Heart left ventricle (tissue), 16 donors: ENCODE data around the gene GOLGA2. TPM values are rescaled to one million over a fixed set of nuclear protein-coding genes. Genes with fewer than 3 reads are reported as not detected.
A peak's percentile ranks its signal among the peaks of the same experiment; 100 is the strongest.

ENCODE experiments used
- ATAC-seq, 4 donors: fragments of 200-7000 bp; cut with Tn5 transposase; one replicate each; pipeline ENCODE4 v1.9.1; 2020 to 2022; ENCODE audit warnings: moderate library complexity in 4 of 4, mild to moderate bottlenecking in 3 of 4, moderate number of reproducible peaks in 1 of 4
- DNase-seq, 5 donors: peaks; one replicate each; pipeline ENCODE4 v3.0.0-alpha.2; 2020
- H3K27ac ChIP-seq, 12 donors: fragments of 200-600 bp; sonication (generic) in 4 of 12; one replicate each; pipeline versions ENCODE4 v1.5.0 to v1.8.0; 2016 to 2022; ENCODE audit warnings: mild to moderate bottlenecking in 2 of 12
- H3K27me3 ChIP-seq, 9 donors: fragments of 200-600 bp; sonication (generic) in 2 of 9; one replicate each; pipeline versions ENCODE4 v1.5.1 to v1.8.0; 2016 to 2022; ENCODE audit warnings: mild to moderate bottlenecking in 3 of 9
- H3K36me3 ChIP-seq, 9 donors: fragments of 200-600 bp; sonication (generic) in 2 of 9; one replicate each; pipeline versions ENCODE4 v1.5.0 to v1.8.0; 2018 to 2022; ENCODE audit warnings: mild to moderate bottlenecking in 2 of 9
- H3K4me1 ChIP-seq, 12 donors: fragments of 200-600 bp; sonication (generic) in 4 of 12; one replicate each; pipeline versions ENCODE4 v1.5.0 to v1.8.0; 2016 to 2022; ENCODE audit warnings: mild to moderate bottlenecking in 3 of 12
- H3K4me3 ChIP-seq, 12 donors: fragments of 200-600 bp; sonication (generic) in 4 of 12; one replicate each; pipeline versions ENCODE4 v1.5.0 to v1.8.0; 2017 to 2022; ENCODE audit warnings: mild to moderate bottlenecking in 9 of 12, moderate library complexity in 4 of 12
- H3K9me3 ChIP-seq, 12 donors: fragments of 200-600 bp; sonication (generic) in 4 of 12; one replicate each; pipeline versions ENCODE4 v1.5.0 to v1.8.0; 2016 to 2022; ENCODE audit warnings: mild to moderate bottlenecking in 1 of 12
- POLR2A ChIP-seq, 2 donors: fragments of 450-650 bp; IDR thresholded peaks; one replicate each; pipeline ENCODE4 v1.6.1; 2017; ENCODE audit warnings: antibody characterized with exemption in 2 of 2, mild to moderate bottlenecking in 2 of 2, moderate library complexity in 2 of 2
- WGBS, 4 donors: extraction: QIAGEN DNeasy Blood & Tissue Kit in 2 of 4; methylation state at CpG; one replicate each; pipeline versions ENCODE4 v1.1.5 to v1.1.7; 2013 to 2018; 5-methylcytosine and 5-hydroxymethylcytosine counted together
- intact Hi-C, 10 donors: fragments of 100-400 bp; cut with DNase I; formaldehyde crosslinking; loops; one replicate each; pipeline versions ENCODE4 v1.11.1 to v1.14.2; 2022
- polyA plus RNA-seq, 2 donors: library from polyadenylated mRNA; stranded (reverse); fragments of 200-250 nt; gene quantifications; one replicate each; pipeline ENCODE4 v1.2.3, GENCODE V29; 2013
- total RNA-seq, 9 donors: library from RNA; depleted of rRNA in 2 of 9; stranded (reverse); fragments of >200 nt in 2 of 9; fragmentation: NEBNext Ultra II Directional in 3 of 9; extraction: Animal tissue kit (Norgen Biotek cat#: 25700) in 3 of 9; gene quantifications; one replicate each; pipeline versions ENCODE4 v1.1.0 to v1.2.4, GENCODE V29; 2016 to 2023
- TF ChIP-seq, protein P1 (sequence below), 12 donors: fragments of 200-600 bp; sonication (generic) in 4 of 12; IDR thresholded peaks; one replicate each; pipeline versions ENCODE4 v1.5.0 to v1.8.0; 2018 to 2022; ENCODE audit warnings: antibody characterized with exemption in 12 of 12, mild to moderate bottlenecking in 5 of 12
- donor health status: ischemic (EF 13 %, LVEDD 7.1; RV severe dilation, severe dysfunction).
- donor health status: healthy with polysubstance abuse.
- donor health status: DM: no; HTN: yes; CAD: no.
- donor health status: DM: no; HTN: no; CAD: no.
- donor health status: ischemic (EF 25% LVEDD 6.9; RV normal size, moderate dysfunction).
- donor health status: ischemic (EF 25% LVEDD 5.7; RV mildly dilated, moderate dysfunction).
- donor health status: healthy.
- donor health status: DM: yes; HTN: yes; CAD: no.
- donor health status: ischemic (EF 35%, LVEDD 5.7; RV mildly dilated, moderate dysfunction).
- donor health status: nonischemic (EF 11% LVEDD 7.7; RV severe dilation, severe dysfunction).
- donor health status: DM: yes; HTN: yes; CAD: no.
- donor health status: PGD.
- donor health status: ischemic (EF 29% LVEDD 5.4; RV normal size, mild dysfunction).
- donor health status: nonischemic (EF 23%, LVEDD 6.1; RV moderate dilation, normal function).

Gene GOLGA2
- total and polyA plus RNA-seq, 11 donors, result 68.5 to 144 (median 87.4) TPM

DNA sequence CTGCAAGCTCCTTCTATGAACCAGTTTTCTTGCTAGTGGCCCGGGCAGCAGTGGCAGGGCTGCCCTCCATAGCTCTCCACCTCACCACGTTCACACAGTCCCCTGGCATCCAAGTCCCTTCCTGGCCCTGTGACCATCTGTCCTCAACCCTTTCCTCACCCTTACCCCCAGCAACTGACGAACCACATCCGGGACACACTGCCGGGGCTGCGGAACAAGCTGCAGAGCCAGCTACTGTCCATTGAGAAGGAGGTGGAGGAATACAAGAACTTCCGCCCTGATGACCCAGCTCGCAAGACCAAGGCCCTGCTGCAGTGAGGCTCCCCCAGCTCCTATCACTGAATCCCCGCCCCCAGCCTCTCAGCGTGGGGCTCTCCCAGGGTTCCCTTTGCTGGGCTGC lies 53.8 kb downstream of the GOLGA2 start:
- WGBS, 4 donors, result 83 to 90% (median 84%) methylated on average over 8 to 10 of the region's 10 CpGs
- no peak for DNase-seq
- ATAC-seq, result no peak

DNA sequence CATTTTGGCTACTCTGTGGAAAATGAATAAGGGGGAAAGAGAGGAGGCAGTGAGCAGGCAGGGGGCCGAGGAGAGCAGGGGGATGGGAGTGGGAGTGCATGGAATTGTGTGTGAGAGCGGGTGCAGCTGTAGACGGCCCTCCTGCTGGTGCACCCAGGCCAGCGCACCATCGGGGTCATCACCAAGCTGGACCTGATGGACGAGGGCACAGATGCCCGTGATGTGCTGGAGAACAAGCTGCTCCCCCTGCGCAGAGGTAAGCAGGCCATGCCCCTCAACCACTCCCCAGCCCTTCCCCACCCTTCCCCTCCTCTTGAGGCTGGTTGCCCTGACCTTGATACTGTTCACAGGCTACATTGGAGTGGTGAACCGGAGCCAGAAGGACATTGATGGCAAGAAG lies 56.0 kb downstream of the GOLGA2 start:
- 90 to 97% (median 93%) methylated on average over 9 of the region's 9 CpGs for WGBS, 4 donors
- ATAC-seq, result no peak
- intact Hi-C loops, result no loop called here

More for the DNA sequence above, 53.8 kb downstream of the GOLGA2 start:
- Histone ChIP-seq H3K9me3 (no peaks in the 10 kb centered on the region), H3K4me3 (no peak overlapping the region), H3K27ac (no peak overlapping the region), H3K36me3 (peaks cover 0 to 25% (median 0%) of the 10 kb centered on the region in 9 donors), H3K4me1 (peaks cover 0 to 20% (median 10%) of the 10 kb centered on the region in 12 donors), H3K27me3 (no peaks in the 10 kb centered on the region)
- intact Hi-C loops, result no loop called here
- no peak for TF ChIP-seq POLR2A (IDR thresholded peaks at IDR 0.05)
- TF ChIP-seq, protein P1, sequence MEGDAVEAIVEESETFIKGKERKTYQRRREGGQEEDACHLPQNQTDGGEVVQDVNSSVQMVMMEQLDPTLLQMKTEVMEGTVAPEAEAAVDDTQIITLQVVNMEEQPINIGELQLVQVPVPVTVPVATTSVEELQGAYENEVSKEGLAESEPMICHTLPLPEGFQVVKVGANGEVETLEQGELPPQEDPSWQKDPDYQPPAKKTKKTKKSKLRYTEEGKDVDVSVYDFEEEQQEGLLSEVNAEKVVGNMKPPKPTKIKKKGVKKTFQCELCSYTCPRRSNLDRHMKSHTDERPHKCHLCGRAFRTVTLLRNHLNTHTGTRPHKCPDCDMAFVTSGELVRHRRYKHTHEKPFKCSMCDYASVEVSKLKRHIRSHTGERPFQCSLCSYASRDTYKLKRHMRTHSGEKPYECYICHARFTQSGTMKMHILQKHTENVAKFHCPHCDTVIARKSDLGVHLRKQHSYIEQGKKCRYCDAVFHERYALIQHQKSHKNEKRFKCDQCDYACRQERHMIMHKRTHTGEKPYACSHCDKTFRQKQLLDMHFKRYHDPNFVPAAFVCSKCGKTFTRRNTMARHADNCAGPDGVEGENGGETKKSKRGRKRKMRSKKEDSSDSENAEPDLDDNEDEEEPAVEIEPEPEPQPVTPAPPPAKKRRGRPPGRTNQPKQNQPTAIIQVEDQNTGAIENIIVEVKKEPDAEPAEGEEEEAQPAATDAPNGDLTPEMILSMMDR (IDR thresholded peaks at IDR 0.05), result no peak

DNA sequence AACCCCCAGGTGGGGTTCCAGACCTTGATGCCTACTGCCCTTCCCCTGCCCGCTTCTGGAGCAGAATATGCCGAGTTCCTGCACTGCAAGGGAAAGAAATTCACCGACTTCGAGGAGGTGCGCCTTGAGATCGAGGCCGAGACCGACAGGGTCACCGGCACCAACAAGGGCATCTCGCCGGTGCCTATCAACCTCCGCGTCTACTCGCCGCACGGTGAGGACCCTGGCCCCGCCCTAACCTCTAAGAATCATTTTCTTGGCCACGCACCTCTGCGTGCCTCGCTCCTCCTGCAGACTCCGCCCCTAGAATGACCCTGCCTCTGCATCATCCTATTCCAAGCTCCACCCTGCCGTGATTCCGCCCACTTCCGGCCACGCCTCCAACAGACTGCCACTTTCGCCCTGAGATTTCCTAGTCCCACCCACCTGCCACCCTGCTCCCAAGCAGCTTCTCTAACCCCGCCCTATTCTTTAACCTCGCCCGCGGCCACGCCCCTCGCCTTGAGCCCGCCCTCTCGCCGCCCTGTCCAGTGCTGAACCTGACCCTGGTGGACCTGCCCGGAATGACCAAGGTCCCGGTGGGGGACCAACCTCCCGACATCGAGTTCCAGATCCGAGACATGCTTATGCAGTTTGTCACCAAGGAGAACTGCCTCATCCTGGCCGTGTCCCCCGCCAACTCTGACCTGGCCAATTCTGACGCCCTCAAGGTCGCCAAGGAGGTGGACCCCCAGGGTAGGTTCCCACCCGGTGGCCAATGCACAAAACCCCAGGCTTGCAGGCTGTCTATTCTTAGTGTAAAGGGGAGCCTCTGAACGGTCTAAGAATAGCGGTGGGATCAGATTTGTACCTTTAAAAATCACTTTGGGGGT lies 57.1 kb downstream of the GOLGA2 start:
- H3K27me3 ChIP-seq, result no peaks in the 10 kb centered on the region
- peaks cover 0 to 32% (median 16%) of the 10 kb centered on the region in 12 donors for H3K4me1 ChIP-seq
- peaks cover 0 to 25% (median 0%) of the 10 kb centered on the region in 9 donors for H3K36me3 ChIP-seq
- H3K9me3 ChIP-seq, result no peaks in the 10 kb centered on the region
- TF ChIP-seq, protein P1 (IDR thresholded peaks at IDR 0.05), result peak in 1 of 12 donors; percentile 3
- TF ChIP-seq POLR2A (IDR thresholded peaks at IDR 0.05), result peak in 1 of 2 donors; percentile 41
- intact Hi-C loops, result no loop called here
- DNase-seq (peak; percentile 86 to 96 (median 93)), ATAC-seq (peak; percentile 72 to 92 (median 88))
- H3K4me3 ChIP-seq, result peak overlapping the region in 10 of 12 donors; percentile 14 to 53 (median 48)
- peak overlapping the region in 5 of 12 donors; percentile 1 to 40 (median 29) for H3K27ac ChIP-seq
- 16 to 17% (median 16%) methylated on average over 39 to 47 of the region's 47 CpGs for WGBS, 4 donors

More for the DNA sequence above, 56.0 kb downstream of the GOLGA2 start:
- Histone ChIP-seq H3K4me3 (no peak overlapping the region), H3K27ac (no peak overlapping the region), H3K36me3 (peaks cover 0 to 25% (median 0%) of the 10 kb centered on the region in 9 donors), H3K4me1 (peaks cover 0 to 31% (median 14%) of the 10 kb centered on the region in 12 donors), H3K27me3 (no peaks in the 10 kb centered on the region), H3K9me3 (no peaks in the 10 kb centered on the region)
- no peak for TF ChIP-seq POLR2A (IDR thresholded peaks at IDR 0.05)
- TF ChIP-seq, protein P1 (IDR thresholded peaks at IDR 0.05), result no peak
- DNase-seq, result no peak

DNA sequence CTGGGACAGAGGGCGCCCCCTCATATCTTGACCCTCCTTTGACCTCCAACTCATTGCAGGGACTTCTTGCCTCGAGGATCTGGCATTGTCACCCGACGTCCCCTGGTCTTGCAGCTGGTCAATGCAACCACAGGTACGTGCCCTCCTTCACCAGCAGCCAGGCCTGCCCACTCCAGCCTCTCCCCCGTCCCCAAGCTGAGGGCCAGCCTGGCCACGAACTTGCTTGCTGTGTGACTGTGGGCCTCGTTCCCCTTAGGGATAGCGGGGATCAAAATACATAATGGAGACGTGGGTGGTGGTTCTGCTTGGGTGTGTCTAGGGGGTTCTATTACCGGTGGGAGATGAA lies 57.7 kb downstream of the GOLGA2 start:
- no peaks in the 10 kb centered on the region for H3K9me3 ChIP-seq
- H3K27me3 ChIP-seq, result no peaks in the 10 kb centered on the region
- no peak for TF ChIP-seq POLR2A (IDR thresholded peaks at IDR 0.05)
- TF ChIP-seq, protein P1 (IDR thresholded peaks at IDR 0.05), result no peak
- H3K4me3 ChIP-seq, result peak overlapping the region in 9 of 12 donors; percentile 30 to 53 (median 49)
- peaks cover 0 to 21% (median 0%) of the 10 kb centered on the region in 9 donors for H3K36me3 ChIP-seq
- ATAC-seq, result no peak
- no peak for DNase-seq
- peak overlapping the region in 5 of 12 donors; percentile 1 to 40 (median 29) for H3K27ac ChIP-seq
- intact Hi-C loops, result no loop called here
- WGBS, 4 donors, result 62 to 71% (median 64%) methylated on average over 11 of the region's 11 CpGs
- peaks cover 0 to 32% (median 16%) of the 10 kb centered on the region in 12 donors for H3K4me1 ChIP-seq
